ENCODE measurements around the gene TRMT61A.
"Not testable (repeated sequence)": the region's sequence is repeated elsewhere in the genome, so short reads cannot be mapped to it uniquely, and the experiment has no call there.

The TRMT61A gene

DNA sequence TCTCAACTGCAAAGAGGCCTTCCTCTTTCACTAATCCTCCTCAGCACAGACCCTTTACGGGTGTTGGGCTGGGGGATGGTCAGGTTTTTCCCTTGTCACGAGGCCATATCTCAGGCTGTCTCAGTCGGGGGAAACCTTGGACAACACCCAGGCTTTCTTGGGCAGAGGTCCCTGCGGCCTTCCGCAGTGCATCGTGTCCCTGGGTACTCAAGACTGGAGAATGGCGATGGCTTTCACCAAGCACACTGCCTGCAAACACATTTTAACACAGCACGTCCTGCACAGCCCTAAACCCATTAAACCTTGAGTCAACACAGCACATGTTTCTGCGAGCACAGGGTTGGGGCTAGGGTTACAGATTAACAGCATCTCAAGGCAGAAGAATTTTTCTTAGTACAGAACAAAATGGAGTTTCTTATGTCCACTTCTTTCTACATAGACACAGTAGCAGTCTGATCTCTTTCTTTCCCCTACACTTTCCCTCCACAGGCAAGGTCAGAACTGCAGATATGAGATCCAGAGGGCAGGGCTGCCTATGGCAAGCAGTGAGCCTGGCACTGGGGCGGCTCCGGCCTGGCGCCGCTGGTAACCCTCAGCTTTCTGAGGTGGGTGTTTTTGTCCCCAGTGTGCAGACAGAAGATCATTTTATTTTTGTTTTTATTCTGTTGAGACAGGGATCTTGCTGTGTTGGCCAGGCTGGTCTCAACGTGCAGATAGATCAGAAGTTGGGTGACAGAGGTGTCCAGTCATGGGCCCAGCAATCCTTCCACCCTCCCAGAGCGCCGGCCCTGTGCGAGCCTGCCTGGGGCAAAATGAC lies 3.4 kb upstream of the TRMT61A start:
- not testable (repeated sequence) for DNase-seq, ATAC-seq, H3K4me3 Mint-ChIP-seq, H3K9me3 Mint-ChIP-seq
- peaks cover 34% of the 10 kb centered on the region for H3K4me1 Mint-ChIP-seq
- peaks cover 18% of the 10 kb centered on the region for H3K27me3 Mint-ChIP-seq
- H3K27ac Mint-ChIP-seq, result peak overlapping the region; percentile 55 to 61

DNA sequence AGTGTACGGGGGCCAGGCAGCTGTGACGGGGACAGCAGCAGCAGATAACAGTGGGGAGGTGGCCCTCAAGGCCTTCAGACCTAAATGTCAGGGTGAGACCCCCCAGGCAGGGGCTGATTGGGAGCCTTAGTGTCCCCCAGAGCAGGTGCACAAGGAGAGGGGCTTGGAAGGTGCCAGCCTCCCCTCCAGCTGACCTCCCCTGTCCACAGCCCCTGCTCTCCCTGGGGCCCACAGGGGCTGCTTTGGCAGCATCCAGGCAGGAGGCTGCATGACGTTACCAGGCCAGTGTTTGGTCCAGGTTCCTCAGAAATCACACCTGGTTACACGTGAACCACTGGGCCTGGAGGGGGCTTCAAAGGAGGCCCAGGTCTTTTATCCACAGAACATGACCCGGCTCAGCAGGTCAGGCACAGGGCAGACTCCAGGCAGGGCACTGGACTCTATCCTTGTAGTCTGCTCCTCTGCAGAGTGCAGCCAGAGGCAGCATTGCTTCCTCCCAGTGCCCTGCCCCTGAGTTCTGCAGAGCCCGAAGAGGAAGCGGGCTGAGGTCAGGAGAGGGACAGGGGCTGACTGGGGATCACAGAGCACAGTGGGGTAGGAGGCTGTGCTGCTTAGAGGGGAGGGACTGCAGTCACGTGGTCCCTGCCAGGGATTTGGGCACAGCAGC lies 2.6 kb upstream of the TRMT61A start:
- H3K9me3 Mint-ChIP-seq, result no peaks in the 10 kb centered on the region
- H3K4me1 Mint-ChIP-seq, result peaks cover 41% of the 10 kb centered on the region
- no peak overlapping the region for H3K4me3 Mint-ChIP-seq
- no peak for DNase-seq
- peak overlapping the region; percentile 55 to 61 for H3K27ac Mint-ChIP-seq
- no peak for ATAC-seq
- peaks cover 18% of the 10 kb centered on the region for H3K27me3 Mint-ChIP-seq

- Mint-ChIP-seq H3K9me3 (no peaks in the 10 kb centered on the region), H3K4me1 (peaks cover 46% of the 10 kb centered on the region), H3K27me3 (peaks cover 18% of the 10 kb centered on the region), H3K27ac (no peak overlapping the region), H3K4me3 (peak overlapping the region; percentile 53 to 99)
- no peak for DNase-seq
- ATAC-seq, result no peak
Observed at GRCh38 chr14:103526914-103527248, 2.1 kb upstream of the TRMT61A start.

DNA sequence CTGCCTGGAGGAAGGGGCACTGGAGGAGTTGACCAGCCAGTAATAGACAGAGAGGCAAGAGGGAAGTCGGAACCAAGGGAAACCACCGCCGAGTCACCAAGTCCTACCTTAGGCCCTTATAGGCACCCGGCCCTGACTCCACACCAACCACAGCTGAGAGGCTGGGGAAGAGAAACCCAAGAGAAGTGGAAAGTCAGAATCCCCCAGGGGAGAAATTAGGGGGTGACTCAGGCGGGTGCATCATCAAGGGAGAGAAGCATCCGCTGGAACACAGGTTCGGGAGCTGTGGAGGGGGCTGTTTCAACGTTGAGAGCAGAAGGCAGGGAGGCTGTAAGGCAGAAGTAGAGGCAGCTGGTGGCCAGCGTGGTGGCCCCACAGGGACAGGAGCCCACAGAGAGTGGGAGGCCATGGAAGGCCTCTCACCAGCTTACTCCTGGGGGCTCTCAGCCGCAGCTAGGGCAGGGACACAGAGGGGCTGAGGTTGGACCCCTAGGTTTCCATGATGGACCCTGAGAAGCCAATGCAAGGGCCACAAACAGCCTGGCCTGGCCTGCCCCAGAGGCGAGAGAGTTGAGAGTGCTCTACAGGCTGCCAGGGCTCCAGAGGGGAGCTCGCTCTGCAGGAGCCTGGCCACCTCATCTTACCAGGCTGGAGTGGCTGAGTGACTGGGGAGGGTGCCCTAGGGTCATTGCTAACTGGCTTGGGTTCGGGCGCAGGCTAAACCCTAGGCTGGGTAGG lies 1.4 kb upstream of the TRMT61A start:
- H3K9me3 Mint-ChIP-seq, result no peaks in the 10 kb centered on the region

DNA sequence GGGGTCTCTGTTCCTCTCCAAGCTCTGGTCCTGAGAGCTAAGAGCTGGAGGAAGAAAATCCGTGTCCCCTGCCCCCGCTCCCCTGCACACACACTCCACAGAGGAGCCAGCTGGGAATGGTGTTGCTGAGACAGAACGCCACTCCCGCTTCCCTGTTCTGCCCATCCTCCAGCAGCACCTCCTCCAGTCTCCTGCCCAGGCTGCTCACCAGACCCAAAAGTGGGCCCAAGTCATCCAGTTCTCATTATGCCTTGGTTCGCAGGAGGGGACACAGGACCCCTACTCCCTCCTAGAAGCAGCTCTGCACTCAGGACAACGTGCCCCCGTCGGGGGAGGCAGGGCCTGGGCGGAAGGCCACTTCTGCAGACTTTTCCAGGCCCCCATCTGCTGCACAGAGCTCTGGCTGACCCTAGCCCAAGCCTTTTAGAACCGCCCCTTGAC lies 830 bp upstream of the TRMT61A start:
- H3K4me1 Mint-ChIP-seq, result peaks cover 55% of the 10 kb centered on the region
- H3K27ac Mint-ChIP-seq, result peak overlapping the region; percentile 95 to 99

More for the DNA sequence above, 1.4 kb upstream of the TRMT61A start:
- H3K27ac Mint-ChIP-seq, result peak overlapping the region in 1 of 2 donors; percentile 95
- H3K27me3 Mint-ChIP-seq, result peaks cover 18% of the 10 kb centered on the region
- ATAC-seq (peak; percentile 59), DNase-seq (peak in 1 of 2 donors; percentile 49)
- peaks cover 53% of the 10 kb centered on the region for H3K4me1 Mint-ChIP-seq
- peak overlapping the region; percentile 98 to 99 for H3K4me3 Mint-ChIP-seq

GRCh38 chr14:103529383-103530365 lies 678 bp downstream of the TRMT61A start:
- no peak for DNase-seq
- Mint-ChIP-seq H3K4me3 (peak overlapping the region; percentile 98 to 99), H3K27me3 (peaks cover under 1% of the 10 kb centered on the region), H3K9me3 (no peaks in the 10 kb centered on the region), H3K4me1 (peaks cover 55% of the 10 kb centered on the region), H3K27ac (peak overlapping the region; percentile 99)
- ATAC-seq, result no peak

More for the DNA sequence above, 830 bp upstream of the TRMT61A start:
- peak overlapping the region; percentile 98 to 99 for H3K4me3 Mint-ChIP-seq
- ATAC-seq (no peak), DNase-seq (no peak)
- H3K9me3 Mint-ChIP-seq, result no peaks in the 10 kb centered on the region
- peaks cover 16% of the 10 kb centered on the region for H3K27me3 Mint-ChIP-seq

DNA sequence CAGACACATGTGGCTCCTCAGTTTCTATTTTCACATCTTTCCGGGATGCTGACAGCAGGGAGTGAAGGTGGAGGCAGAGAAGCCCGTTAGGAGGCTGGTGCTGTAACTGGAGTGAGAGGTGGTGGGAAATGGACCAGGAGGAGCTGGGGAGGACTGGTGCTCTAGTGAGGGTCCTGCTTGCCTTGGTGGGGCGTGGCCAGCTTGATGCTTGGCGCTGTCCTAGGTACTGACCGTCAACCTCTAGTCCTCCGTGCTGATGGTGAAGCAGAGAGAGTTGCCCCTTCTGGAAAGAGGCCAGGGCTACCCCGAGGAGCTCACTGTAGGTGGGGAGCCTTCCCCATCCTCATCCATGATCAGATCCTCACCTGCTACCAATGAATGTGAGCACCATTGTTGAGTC lies 1.4 kb downstream of the TRMT61A start:
- Mint-ChIP-seq H3K27ac (peak overlapping the region in 1 of 2 donors; percentile 99), H3K4me1 (peaks cover 55% of the 10 kb centered on the region), H3K27me3 (no peaks in the 10 kb centered on the region), H3K9me3 (no peaks in the 10 kb centered on the region), H3K4me3 (peak overlapping the region; percentile 98 to 99)
- no peak for ATAC-seq
- DNase-seq, result no peak

DNA sequence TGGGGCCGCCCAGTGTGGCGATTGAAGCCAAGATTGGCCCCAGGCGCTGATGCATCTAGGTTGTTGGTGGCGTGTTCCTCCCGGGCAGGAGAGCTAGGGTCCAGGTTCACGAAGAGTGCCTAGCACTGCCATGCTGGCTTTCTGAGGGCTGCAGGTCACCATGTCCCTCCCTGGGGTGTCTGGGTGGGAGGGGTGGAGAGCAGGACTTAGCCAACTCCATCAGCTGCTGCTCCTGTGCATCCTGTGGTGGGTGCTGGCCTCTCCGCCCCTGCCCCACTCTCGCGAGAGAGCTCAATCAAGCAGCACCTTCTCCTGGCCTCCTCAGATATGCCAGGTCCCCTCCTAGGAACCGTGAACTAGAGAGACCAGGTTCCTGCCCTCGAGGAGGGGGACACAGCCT lies 1.8 kb downstream of the TRMT61A start:
- no peak for DNase-seq
- no peak for ATAC-seq
- Mint-ChIP-seq H3K9me3 (no peaks in the 10 kb centered on the region), H3K27ac (peak overlapping the region in 1 of 2 donors; percentile 48), H3K4me1 (peaks cover 55% of the 10 kb centered on the region), H3K27me3 (no peaks in the 10 kb centered on the region), H3K4me3 (peak overlapping the region in 1 of 2 donors; percentile 99)

DNA sequence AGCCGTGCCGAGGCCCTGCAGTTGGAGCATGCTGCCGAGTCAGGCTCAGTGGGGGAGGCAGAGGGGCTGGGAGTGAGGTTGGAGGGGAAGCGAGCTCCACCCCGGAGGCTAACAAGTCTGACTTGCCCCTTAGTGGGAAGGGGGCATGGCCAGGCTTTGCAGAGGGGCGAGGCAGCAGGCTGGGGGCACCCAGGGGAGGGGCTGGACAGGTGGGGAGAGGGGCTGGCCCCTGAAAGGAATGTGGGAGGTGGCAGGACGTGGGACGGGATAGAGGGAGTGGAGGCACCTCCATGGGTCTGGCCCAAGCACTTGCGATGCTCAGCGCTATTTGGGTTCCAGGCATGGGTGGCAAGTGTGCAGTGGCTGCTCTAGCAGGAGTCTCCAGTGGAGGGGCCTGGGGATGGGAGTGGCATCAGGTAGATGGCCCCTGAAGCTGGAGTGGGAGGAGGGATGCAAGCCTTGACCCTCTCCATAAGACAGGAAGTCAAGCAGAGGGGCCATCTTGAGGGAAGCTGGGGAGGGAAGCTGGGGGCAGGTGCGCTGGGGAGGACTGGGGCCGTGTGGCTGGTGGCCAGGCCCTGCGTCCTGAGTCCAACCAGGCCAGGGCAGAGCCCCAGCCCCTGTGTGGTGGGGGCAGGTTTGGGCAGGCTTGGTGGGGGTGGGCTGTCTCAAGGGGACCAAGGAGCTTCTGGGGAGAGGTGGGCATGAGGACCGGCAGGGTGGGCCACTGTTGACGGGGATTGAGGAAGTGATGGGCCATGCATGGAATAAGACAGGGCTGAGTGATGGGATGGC lies 2.6 kb downstream of the TRMT61A start:
- no peak overlapping the region for H3K27ac Mint-ChIP-seq
- no peak for DNase-seq
- H3K4me3 Mint-ChIP-seq, result peak overlapping the region in 1 of 2 donors; percentile 41

GRCh38 chr14:103532216-103533136 lies 3.5 kb downstream of the TRMT61A start:
- no peak for DNase-seq
- Mint-ChIP-seq H3K4me1 (peaks cover 47% of the 10 kb centered on the region), H3K4me3 (no peak overlapping the region), H3K9me3 (no peaks in the 10 kb centered on the region), H3K27me3 (no peaks in the 10 kb centered on the region), H3K27ac (no peak overlapping the region)
- no peak for ATAC-seq

More for the DNA sequence above, 2.6 kb downstream of the TRMT61A start:
- ATAC-seq, result no peak
- Mint-ChIP-seq H3K4me1 (peaks cover 55% of the 10 kb centered on the region), H3K9me3 (no peaks in the 10 kb centered on the region), H3K27me3 (no peaks in the 10 kb centered on the region)

DNA sequence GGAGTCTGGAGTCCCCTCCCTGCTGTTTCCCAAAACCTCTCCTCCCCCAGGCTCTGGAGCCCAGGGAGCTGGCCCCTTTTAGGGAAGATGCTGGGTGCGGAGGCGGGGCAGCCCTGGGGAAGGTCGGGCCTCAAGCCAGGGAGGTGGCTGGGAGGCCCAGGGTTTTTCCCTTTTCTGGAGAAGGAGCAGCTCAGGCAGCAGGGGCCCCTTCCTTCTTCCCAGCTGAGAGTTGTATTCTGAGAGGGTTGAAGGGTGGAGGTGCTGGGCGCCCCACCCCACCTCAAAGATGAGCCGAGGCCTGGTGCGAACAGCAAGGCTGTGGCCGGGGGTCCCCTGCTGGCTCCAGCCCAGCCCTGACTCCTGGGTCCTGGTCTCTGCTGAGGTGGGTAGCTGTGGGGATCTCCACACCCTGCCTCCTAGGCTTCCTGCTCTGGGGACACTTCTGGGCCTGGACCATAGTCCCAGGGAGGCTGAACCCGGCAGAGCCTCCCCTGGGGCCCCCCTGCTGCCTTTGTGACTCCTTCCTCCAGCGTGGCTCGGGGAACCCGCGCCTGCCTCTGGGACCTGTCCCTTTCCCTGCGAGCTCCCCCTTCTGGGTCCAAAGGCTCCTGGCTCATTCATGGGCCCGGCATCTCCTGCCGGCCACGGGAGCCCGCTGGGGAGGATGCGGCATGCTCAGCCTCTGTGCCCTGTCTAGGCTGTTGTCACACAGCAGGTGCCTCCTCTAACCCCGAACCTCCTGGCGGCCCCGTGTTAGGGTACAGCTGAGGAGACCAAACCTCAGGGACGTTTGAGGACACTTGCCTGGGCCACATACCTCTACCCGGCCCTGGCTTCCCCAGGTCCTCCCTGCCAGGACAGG lies 4.4 kb downstream of the TRMT61A start:
- ATAC-seq, result no peak
- H3K9me3 Mint-ChIP-seq, result no peaks in the 10 kb centered on the region
- H3K4me1 Mint-ChIP-seq, result peaks cover 38% of the 10 kb centered on the region
- H3K4me3 Mint-ChIP-seq, result no peak overlapping the region
- DNase-seq, result no peak
- no peaks in the 10 kb centered on the region for H3K27me3 Mint-ChIP-seq
- H3K27ac Mint-ChIP-seq, result peak overlapping the region in 1 of 2 donors; percentile 82

- no peak for DNase-seq
- Mint-ChIP-seq H3K27ac (peak overlapping the region in 1 of 2 donors; percentile 74), H3K4me1 (peaks cover 35% of the 10 kb centered on the region), H3K4me3 (no peak overlapping the region), H3K9me3 (no peaks in the 10 kb centered on the region), H3K27me3 (peaks cover 2% of the 10 kb centered on the region)
- no peak for ATAC-seq
Observed at GRCh38 chr14:103533999-103534575, 5.1 kb downstream of the TRMT61A start.

Data from stimulated activated naive CD8-positive, alpha-beta T cell treated with anti-CD3 and anti-CD28 coated beads, Interleukin-15, amount 100 ng/mL, for 72 hours (primary cell).